GM21825 (cell line): ENCODE measurements around the gene SPEN.

ENCODE experiments used
- ATAC-seq: cut with Tn5 transposase; IDR thresholded peaks from one replicate; pipeline ENCODE4 v1.9.1; 2021; ENCODE audit warnings: mild to moderate bottlenecking, moderate library complexity; ENCODE audit not compliant: unreplicated experiment

The SPEN gene

DNA sequence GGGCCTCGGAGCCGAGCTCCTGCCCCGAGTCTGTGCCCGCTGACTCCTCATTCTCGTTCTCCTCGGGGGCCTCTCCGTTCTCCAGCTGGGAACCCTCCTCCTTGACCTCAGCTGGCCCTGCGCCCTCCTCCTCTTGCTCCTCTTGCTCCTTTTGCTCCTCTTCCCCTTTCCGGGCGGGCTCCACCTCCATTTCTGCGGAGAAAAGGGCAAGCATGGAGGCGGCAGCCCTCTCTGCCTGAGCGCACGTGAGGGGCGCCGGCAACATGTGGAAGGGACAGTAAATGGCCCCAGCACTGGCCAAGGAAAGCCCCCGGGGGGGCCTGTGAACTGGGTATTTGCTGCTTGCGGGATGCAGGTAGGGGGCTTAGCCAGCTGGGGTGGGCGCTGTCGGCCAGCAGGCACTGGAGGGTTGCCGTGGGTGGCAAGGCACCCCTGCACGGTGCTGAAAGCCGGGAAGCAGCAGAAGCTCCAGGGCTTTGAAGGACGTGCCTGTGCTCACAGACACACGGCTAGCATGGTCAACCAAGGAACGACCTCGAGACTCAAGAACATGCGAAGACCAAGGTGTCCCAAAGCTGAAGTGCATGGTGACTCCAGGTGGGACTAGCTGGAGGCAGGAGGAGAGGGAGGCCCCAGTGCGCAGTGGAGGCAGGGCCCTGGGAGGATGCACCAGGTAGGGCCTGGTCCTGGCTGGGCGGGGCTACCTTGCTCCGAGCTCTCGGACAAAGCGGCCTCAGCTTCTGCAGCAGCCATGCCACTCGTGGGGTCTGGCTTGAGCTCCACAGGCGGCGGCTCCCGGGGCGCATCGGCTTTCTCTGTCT is 97.7 kb downstream of the SPEN start:
- no peak for ATAC-seq

DNA sequence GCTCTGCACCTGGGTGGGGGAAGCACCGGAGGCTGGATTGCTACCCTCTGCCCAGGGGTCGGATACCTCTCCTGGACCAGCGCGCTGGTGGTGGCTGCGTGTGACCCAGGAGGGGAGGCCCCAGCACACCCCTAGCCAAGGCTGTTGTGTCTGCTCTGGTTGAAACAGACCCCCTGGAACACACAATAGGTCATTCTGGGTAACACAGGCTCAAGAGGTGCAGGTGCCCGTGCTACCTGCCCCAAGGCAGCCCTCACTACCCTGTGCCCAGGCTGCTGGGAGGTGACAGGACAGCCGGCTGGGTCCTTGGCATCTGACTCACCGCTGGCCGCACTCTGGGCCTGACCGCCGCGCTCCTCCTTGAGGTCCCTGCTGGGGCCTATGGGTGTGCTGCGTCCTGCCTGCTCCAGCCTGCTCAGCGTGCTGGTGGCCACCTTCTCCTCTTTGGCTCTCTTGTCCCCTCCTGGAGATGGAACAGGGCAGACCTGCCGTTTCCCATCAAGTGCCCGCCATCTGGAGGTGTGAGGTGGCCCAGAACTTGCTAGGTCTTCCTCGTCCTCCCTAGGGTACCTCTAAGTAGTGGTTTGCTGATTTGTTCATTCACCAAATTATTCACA is 98.4 kb downstream of the SPEN start:
- ATAC-seq = no peak

DNA sequence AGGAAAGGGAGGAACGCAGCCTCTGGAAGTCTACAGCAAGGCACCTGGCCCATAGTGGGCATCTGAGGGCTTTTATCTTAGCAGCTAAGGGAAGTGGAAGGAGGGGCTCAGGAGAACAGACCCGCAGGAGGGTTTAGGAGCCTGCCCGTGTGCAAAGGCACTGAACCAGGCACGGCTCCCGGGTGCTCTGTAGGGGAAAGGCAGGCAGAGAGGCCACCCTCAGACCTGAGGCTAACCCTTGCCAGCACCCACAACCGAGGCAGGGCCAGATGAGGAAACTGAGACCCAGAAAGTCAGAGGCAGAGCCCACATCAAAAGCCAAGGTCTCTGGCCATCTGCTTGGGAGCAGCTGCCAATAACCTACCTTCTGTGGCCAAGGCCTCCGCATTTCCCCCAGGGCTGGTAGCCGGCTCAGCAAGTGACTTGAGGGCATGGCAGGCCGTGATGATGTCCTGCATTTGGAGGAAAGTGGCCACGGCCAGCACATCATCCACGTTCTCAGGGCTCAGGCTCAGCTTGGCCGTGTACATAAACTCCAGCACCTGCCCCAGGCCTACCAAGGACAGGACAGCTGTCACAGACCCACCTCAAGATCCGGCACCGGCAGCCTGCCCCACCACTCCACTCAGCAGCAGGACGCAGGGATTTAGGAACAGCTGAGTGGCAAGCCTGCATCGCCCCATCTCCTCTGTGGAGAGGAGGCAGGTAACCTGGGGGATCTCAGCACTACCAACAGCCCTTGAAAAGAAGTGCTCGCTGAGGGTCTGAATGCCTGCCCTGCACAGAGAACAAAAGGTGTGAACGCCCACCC is 99.3 kb downstream of the SPEN start:
- no peak for ATAC-seq

DNA sequence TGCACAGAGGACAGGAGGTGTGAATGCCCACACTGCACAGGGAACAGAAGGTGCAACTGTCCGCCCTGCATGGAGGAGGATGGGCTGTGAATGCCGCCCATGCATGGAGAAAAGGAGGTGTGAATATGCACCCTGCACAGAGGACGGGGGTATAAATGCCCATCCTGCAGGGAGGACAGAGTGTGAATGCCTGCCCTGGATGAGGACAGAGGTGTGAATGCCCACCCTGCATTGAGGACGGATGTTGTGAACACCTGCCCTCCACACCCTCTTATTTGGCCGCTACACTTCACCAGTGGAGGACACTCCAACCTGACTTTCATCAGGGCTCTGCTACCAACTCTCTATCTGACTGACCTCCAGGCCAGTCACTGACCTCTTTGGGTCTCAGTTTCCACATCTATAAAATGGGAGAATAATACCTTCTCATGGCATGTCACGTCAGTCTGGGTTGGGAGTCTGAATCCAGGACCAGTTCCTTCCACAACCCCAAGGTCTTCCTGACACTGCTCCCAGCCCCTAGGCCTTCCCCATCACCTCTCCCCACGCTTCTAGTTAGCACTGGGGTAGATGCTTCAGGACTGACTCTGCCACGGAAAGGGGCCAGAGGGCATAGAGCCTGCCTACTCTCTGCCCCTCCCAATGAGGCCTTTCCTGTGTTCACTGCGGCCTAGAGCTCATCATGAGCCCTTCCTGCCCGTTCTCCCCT is 100.0 kb downstream of the SPEN start:
- ATAC-seq = no peak

DNA sequence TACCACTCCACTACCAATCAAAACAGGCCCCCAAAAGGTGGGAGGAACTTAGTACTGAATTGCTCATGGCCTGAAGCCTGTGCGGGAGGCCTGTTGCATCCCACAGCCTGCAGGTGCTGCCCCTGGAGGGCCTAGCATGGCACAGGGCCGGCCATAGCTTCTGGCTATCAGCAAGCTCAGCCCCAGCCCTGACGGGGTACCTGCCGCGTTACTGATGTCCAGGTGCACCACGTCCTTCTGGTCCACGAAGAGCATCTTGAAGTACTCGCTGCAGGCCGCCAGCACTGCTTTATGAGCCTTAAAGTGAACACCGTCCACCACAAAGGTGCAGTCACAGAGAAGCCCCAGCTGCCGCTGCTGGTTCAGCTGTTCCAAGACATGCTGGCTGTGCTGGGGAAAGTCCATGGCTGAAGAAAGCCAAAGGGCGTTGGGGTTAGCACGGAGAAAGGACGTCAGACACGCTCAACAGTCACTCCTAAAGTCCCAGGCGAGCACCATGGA is 100.6 kb downstream of the SPEN start:
- no peak for ATAC-seq

DNA sequence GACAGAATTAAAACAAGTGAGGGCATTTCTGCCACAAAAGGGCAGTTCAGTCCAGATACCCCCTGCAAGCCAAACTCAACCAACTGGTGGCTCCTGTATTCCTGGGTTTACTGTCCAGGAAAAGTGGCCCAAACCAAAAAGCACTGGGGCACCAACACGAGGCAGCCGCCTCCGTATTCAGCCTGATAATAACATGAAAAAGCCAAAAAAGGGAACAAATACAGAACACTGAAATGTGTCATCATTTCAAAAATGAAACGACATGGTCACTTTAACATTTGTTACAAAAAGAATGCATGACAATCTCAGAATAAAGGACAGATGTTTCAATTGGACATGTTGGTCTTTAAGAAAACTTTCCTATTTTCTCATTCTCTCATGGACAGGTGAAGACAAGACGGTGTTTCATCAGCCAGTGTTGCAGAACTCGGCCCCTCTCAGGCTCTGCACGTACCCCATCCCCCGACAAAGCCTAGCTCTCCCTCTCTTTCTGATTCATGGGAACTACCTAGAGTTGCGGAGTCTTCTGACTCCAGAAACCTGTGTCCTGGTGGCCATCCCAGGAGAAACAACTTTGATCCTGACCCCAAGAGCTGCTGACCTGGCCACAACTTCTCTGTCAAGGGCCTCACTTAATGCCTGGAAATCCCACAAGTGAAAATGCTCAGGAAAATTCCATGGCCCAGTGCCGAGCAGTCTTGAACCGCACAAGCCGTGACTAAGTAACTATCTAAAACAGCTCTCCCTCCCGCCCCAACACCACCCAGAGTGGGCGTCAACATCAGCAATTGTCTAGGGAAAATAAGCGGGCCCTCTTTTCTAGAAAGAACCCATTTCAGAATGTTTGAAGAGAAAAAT is 101.3 kb downstream of the SPEN start:
- ATAC-seq = no peak

DNA sequence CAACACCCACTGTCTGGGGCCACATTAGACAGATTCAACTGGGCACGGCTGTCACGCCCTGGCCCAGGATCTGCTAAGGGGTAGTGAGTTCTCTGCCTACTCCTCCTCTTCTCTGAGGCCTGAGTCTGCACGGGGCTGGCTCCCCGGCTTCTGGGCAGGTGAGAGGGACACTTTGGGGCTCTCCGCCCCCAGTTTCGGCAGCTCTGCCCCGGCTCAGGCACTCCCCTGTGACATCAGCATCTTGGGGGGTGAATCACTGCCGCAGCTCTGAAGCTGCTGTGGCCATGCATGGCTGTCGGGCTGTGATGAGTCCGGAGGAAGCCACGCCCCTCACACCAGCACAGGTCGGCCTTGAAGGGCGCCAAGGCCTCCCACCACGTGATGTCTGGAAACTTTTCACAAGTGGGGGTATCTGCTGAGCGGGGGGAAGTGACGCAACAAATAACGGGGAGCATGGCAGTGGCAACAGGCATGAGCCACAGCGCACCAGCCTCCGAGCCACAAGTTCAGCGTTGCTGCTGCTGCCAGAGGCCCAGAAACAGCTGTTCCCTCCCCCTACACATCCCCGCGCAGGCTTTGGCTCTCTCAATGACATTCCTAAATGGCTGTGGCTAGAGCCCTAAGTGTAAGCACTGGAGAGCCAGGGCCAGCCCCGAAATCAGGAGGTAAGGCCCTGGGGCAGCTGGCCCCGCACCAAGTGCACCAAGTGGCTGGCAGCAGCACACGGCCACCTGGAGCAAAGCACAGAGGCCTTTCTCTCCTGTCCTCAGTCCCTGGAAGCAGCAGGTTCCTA is 102.1 kb downstream of the SPEN start:
- peak; percentile 67 for ATAC-seq

DNA sequence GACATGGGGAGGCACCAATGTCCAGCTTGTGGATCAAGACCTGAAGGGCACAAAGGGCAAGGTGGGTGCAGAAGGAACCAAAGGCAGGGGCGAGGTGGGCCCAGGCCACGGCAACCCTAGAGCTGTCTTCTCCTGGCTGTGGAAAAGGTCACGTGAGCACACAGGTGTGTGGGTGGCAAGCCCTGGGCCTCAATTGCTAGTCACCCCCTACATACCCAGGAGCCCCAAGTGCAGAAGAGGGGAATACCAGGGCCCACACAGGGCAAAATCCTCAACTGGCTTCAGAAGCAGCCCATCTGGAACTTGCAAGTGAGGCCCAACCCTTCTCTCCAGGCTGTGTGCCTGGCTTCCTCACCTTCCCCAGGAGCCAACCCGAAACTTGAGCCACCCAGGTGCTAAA is 102.8 kb downstream of the SPEN start:
- no peak for ATAC-seq

DNA sequence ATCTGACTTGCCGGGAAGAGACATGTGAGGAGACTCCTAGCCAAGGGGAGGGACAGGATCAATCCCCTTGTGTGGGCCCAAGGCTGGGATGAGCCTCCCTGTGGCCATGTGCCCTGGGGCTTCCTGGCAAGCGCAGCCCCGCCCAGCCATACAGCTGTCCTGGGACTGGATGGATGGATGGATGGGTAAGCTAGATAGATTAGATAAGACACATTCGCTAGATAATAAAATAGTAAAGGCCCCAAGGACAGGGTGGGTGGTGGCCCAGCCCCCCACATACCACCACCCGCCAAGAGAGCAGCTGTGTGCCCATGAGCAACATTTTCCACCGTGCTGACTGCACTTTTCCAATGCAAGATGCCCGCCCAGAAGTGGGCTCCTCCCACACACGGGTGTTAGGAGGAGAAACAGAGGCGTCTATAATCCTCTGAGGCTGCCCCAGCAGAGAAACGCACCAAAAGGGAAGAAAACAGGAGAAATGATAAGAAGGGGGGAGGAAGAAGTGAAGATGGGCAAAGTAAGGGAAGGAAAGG is 103.3 kb downstream of the SPEN start:
- ATAC-seq = no peak

DNA sequence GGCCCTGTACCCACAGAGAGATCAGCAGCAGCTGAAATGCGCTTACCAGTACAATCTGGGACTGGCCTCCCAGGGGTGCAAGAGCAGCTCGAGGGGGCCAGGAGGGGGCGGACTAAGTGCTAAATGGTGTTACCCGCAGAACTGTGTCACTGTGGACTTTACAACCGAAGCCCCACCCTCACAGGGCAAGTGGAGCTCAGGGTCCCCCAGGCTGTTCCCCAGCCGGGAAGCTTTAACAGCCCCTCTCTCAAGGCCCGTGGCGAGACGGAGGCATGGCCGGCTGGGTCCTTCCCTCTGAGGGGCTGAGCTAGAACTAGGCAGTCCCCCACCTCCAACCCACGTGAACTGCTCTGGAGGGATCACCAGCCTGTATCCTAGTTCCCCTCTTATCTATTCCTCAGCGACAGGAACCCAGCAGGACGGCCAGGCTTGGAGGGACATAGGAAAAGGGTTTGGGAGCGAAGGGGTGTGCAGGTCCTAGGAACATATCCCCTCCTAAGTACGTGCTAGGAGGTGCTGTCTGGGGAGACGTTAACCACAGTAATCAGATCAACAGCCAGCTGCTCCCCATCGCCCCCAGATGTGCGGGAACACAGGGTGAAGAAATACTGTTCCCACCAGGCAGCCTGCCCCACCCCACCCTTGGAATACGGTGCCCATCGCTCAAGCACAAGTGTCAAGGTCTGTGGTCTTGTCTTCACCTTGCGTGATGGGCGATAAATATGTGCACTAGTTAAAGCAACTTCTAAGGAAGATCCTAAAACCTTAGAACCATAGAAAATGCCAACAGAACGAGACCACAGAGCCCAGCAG is 104.0 kb downstream of the SPEN start:
- no peak for ATAC-seq

DNA sequence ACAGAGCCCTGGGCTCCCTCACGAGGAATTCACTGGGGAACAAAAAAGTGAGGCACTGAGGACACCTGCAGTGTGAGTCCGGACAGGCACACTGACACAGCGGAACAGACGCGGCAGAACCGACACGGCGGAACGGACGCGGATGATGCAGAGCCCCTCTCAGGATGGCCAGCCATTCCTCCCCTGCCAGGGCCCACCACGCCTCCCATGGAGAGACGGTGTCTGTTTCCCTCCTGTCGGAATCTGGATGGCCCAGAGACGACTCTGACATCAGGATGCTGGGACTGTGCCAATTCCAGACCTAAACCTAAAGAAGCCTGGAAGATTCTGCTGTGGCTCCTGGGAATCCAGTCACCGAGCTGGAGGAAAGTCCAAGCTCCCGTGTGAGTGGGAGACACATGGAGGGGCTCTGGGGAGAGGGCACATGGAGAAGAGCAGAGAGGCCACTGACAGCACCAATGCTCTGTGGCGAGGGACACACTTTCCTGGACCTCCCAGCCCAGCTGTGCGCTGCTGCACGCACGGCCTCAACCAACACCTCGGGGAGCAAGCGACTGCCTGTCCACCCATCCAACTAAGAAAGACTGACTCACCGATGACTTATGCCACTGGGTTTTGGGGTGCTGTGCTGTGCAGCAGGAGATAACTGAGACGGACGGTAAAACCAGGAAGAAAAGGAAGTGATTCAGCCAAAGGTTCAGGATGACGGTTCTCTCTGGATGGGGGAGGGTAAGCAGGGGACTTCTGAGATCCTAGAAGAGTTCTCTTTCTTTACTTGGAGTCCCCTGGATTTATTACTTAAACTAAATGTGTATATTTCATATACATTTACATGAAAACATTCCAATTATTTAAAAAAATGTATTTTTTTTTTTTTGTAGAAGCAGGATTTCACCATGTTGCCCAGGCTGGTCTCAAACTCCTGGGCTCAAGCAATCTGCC is 105.1 kb downstream of the SPEN start:
- no peak for ATAC-seq

DNA sequence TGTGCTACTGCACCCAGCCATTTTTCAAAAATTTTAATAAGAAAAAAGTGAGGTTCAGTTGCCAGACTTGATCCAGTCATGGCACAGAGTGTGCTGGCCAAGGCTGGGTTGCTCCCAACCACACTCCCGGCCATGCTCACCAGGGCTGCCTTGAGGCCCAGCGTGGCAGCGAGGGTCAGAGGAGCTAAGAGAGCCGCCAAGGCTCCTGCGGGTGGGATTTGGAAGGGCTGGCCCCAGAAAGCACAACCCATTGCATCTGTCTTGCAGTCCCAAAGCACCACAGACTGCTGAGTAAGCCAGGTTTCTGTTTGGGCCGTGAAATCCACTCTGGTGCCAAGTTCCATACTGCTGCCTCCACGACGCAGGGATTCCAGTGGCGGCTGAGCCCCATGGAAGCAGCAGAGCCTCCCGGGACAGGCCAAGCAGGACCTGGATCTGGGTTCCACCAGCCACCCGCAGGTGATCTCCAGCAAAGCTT is 105.8 kb downstream of the SPEN start:
- ATAC-seq = no peak

DNA sequence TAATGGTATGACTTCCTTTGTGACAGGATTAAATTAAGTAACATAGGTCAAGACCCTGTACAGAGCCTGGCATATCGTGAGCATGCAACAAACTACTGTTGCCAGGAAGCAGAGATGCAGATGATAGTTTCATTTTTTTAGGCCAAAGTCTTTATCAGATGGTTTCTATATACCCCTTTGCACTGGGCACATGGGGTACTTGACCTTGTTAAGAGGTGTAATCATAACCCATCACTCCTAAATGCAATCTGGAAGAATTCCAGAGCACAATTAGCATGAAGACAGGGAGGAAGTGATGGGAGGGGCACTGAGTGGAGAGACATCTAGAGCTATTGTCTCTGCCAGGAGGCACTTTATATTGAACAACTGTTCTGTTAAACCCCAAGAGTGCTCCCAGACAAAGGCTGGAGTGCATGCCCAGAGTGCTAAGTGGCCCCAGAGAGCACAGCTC is 106.3 kb downstream of the SPEN start:
- no peak for ATAC-seq

DNA sequence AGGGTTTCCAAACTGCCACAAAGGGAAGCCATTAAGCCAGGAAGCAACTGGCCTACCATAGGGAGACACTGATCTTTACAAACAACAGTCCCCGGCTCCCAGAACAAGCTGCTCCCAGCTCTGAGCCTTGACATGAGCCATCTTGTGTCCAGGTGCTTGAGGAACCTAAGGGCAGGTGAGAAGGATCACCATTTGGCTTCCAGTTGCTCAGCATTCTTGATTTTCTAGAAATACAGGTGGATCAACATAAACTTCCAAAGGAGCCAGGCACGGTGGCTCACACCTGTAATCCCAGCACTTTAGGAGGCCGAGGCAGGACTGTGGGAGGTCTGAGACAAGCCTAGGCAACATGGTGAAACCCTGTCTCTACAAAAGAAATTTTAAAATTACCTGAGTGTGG is 106.8 kb downstream of the SPEN start:
- no peak for ATAC-seq

DNA sequence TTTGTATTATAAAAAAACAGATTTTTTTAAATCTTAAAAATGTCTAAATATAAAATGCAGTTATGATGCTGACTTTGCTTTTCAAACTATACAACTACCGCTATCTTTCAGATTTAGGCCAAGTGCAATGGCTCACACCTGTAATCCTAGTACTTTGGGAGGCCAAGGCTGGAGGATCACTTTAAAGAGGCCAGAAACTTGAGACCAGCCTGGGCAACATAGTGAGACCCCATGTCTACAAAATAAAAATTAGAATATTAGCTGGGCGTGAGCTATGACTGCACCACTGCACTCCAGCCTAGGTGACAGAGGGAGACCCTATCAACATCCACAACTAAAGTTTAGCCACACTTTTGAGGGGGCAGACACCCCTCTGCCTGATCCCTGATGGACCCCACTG is 108.0 kb downstream of the SPEN start:
- no peak for ATAC-seq

DNA sequence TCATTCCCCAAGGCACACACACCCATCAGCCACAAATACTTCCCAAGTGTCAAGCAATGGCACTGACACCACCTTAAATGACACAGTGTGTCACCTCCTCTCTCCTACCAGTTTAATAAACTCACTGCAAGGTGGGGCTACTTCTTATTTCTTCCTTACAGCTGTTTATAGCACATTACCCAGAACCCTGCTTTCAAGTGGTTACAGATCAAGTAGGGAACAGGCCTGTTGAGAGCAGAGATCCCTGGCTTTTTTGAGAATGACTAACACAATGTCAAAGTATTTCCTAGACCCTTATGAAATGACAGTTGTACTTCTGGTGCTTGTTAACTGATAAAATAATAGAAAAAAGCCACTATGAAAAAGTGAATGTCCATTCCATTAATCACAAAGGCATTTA is 108.6 kb downstream of the SPEN start:
- ATAC-seq = no peak
